IPS-11a (cell line): Measurements from ENCODE around the gene ADAT2.

ENCODE experiments used
- H3K4me3 ChIP-seq: one replicate; pipeline ENCODE4 v1.5.1; 2013; ENCODE audit warnings: low read depth, low read length, control low read depth

ADAT2 gene

GRCh38 chr6:143399176-143399575, 51.3 kb downstream of the ADAT2 start:
- H3K4me3 ChIP-seq, result no peak overlapping the region

DNA sequence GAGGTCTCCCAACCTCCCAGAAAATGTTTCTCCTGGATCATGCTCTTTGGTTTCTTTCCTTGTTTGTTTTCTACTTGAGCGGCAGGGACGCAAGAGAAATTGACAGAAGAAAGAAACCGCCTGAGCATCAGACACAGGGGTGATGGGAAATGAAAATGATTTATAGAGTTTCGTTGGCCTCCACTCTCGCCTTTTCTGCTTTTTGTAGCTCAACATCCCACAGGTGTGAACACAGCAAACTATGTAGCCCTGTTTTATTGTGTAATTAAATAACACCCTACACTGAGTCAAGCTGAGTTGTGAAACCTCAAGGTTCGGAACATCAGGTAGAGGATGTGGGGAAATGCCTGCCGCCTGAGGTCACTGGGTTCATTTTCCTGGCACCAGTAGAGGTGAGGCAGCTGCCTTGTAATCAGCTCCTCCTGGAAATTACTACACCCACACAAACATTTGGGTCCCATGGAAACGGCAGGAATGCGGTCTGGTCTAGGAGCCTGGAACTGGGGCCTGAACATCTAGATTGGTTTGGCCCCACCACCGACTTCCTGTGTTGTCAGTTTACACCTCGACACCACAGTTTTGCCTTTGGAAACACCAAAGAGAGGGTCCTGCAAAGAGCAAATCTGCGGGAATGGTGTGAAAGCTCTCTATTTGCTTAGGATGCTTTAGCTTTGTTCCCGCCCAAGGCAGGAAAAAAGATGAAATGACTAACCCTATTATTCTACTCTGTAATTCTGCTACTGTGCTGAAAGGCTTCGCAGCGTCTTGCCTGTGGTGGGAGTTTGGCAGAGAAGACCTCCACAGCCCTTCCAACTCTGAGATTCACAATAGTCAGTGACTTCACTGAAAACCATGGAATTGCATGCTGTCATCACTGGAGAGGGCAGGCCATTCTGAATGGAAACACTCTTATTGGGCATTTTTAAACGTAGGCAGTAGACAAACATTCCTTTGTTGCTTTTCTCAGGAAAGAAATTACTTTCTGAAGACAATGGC, 53.0 kb downstream of the ADAT2 start:
- H3K4me3 ChIP-seq, result no peak overlapping the region

DNA sequence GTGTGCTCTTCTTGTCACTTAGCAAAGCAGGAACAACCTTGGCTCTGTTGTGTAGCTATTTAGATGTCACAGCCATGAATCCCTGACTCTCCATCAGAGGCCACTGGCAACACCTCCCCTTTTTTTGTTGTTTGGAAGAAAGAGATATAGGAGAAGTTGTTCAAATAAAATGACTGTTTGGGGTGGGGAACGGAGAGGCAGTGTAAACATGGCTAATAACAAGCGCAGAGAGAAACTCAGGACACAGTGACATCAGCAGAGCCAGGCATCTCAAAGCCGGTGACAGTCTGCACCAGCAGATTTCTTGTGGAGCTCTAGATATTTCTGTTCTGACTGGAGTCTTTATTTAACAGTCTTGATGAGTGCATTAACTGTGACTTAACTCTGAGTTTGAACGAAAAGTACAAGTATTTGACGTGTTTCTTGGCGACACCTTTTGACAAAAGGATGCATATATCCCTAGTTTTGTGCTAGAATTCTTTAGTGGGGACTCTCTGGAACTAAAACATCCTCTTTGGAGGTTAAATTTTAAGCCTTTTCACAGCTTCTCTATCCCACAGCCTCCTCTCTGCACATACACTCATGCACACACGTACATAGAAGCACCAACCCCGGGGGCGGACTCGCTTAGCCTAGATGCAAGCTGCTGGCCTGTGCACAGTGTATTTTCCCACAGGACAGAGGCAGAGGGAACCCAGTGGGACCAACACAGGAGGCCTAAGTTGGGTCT, 53.8 kb downstream of the ADAT2 start:
- no peak overlapping the region for H3K4me3 ChIP-seq

DNA sequence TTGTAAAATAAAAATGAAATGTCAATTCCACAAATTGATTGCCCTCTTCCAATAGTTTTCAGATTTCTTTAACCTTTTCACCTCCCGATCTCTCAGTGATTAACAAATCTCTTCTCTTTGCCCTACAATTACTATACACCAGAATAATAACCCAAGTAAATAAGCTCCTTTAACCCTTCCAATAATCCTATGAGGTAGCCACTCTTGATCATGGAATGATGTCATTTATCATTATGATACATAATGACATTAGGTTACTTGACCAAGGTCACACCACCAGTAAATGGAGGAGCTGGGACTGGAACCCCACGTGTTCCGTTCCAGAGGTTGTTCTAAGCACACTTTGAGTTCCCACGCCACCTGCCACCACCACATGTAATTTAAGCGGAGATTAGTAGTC, 54.8 kb downstream of the ADAT2 start:
- no peak overlapping the region for H3K4me3 ChIP-seq

DNA sequence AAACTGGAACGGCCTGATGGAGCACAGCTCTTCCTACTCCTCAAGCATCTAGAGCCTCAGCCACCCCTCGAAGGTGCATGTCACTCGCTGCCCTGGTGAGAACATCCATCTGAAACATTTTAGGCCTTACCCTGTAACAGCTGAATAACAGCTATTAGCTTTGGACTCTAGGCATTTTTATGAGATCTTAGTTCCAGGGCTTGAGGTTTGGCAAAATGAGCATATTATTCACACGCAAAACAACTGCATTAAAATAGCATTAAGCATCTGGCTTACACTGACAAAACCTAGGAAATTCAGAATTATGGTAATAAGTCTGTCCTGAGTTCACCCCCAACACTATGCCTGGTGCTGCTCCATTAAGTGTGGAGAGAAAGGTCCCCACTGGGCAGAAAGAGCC, 56.1 kb downstream of the ADAT2 start:
- H3K4me3 ChIP-seq, result no peak overlapping the region

- H3K4me3 ChIP-seq, result no peak overlapping the region
Measured at GRCh38 chr6:143390278-143390677, 60.2 kb downstream of the ADAT2 start.

DNA sequence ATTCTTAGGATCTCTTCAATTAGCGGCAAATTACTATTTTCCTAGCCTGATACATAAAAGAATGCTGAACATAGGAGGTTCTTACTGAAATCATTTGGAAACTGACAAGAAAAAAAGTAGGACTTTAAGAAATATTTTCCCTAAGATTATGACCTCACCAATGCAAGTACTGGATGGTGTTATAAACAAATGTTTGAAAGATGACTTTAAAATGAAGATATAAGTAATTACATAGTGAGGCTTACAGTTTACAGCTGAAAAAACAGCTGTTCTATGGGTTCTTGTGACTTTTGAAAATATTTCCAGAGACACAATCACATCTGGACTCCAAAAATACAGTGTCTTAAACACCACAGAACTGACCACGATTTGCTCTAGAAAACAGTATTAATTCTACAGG, 64.9 kb downstream of the ADAT2 start:
- H3K4me3 ChIP-seq, result no peak overlapping the region

DNA sequence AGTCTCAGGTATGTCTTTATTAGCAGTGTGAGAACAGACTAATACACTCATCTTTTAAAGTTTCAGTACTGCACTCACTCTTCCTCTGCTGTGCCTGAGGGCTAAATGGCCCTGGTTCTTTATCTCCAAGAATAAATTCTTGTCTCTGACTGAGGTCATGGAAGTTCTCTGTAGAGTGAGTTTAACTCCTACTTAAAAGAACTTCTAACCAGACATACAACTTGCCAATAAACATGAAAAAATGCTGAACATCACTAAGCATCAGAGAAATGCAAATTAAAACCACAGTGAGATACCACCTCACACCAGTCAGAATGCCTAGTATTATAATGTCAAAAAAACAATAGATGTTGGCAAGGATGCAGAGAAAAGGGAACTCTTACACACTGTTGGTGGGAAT, 73.6 kb downstream of the ADAT2 start:
- no peak overlapping the region for H3K4me3 ChIP-seq

DNA sequence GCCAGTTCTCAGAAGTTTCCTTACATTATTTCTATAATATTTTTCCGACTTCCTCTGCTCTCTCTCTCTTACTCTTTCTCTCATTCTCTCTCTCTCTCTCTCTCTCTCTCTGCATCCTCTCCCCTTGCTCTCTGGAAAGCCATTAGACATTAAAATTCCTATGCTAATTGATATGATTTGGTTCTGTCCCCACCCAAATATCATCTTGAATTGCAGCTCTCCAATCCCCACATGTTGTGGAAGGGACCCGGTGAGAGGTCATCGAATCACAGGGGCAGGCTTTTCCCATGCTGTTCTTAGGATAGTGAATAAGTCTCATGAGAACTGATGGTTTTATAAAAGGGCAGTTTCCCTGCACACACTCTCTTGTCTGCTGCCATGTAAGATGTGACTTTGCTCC, 74.1 kb downstream of the ADAT2 start:
- H3K4me3 ChIP-seq, result no peak overlapping the region

DNA sequence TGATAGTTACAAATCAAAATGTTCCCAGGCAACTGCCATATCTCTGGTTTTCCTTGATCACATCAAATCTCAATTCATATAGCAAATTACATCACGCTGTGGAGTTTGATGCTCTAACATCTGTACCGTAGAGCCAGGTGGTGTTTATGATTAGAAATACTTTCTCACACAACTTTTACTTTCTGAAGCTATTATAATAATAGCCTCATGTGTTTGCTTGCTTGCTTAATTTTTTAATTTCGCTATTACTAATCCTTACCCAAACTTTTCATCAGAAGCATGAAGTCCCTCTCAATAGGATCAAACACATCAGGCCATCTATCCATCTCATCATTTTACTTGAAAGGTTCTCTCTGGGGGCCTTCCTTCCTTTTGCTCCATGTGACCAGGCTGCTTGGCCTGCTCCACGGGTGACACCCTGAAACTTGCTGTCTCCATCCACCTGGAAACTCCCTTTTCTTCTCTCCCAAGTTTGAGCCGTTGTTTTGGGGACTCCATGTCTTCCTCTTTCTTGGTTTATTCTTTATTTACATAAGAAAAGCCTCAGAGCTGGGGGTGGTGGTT, 75.4 kb downstream of the ADAT2 start:
- H3K4me3 ChIP-seq, result no peak overlapping the region

DNA sequence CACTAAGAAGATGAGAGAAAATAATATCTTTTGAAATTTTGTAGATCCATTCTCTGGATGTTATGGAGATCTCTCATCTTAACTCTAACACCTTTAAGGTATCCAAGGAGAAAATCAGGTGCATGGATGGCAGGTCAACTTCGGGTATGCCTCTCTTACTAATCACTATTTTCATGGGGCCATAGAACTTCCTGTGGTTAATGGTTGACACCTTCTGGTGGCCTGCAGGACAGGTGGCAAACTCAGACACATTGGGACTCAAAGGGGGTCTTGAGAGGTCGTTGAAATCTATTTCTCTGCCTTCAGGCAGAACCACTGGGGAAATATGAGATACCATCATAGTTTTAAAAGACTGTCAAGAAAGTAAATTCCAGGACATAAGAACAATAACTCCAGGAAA, 76.5 kb downstream of the ADAT2 start:
- H3K4me3 ChIP-seq, result no peak overlapping the region
